ENCODE data around the gene ACP1.
"Not testable (repeated sequence)": the region's sequence is repeated elsewhere in the genome, so short reads cannot be mapped to it uniquely, and the experiment has no call there.

The ACP1 gene

DNA sequence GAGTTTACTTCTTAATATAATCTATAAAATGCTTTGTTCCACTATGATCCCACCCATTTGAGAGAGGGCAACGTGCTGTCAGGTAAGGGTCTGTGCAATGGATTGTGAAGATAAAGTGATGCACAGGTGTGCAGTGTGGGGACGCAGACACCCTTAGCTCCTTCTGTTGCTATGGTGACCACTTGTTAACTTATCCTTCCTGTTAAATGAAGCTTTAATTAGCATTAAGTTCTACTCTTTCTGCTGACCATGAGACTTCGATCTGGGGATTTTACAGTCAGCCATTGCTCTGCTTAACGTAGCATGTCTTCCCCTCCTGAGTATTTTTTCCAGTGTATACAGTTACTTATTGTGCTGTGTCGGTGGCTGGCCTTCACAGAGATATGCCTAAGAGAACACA is 46.2 kb downstream of the ACP1 start:
- Histone ChIP-seq H3K9me3 (ENCODE audit: control insufficient read depth, low read length) (no peaks in the 10 kb centered on the region), H3K4me1 (ENCODE audit: control insufficient read depth, insufficient read depth, low read length, poor library complexity, severe bottlenecking) (peaks cover 8% of the 10 kb centered on the region), H3K4me3 (ENCODE audit: extremely low read depth, insufficient read depth, low read length, poor library complexity, severe bottlenecking) (no peak overlapping the region), H3K27ac (ENCODE audit: low read depth, low read length, severe bottlenecking) (no peak overlapping the region), H3K36me3 (ENCODE audit: control insufficient read depth, insufficient read depth, low read length) (no peaks in the 10 kb centered on the region)
- 82% methylated on average over 2 of the region's 5 CpGs; no CpG with 5 or more reads in 1 of the 2 experiments for WGBS, 2 experiments (ENCODE audit: insufficient coverage in 2 of 2)

DNA sequence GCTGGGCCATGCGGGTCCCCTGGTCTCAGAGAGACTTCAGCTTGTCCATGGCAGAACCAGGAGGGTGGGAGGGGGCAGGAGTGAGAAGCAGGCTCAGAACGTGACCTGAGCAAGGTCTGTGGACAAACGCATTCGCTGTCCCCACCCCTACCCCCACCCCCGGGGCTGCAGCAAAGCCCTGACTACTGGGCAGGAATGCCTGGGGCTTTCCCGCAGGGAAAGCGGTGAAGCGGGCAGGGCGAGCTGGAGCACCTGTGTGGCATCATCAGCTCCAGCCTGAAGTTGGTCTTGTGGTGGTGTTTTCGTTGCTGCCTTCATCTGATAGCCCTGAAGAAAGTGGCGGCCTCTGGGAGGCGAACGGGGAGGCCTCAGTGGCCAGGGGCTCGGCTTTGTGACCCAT is 49.2 kb downstream of the ACP1 start:
- WGBS, 2 experiments (ENCODE audit: insufficient coverage in 2 of 2): 86 to 87% methylated on average over 6 to 13 of the region's 14 CpGs
- H3K4me3 ChIP-seq (ENCODE audit: extremely low read depth, insufficient read depth, low read length, poor library complexity, severe bottlenecking): no peak overlapping the region
- no peaks in the 10 kb centered on the region for H3K36me3 ChIP-seq (ENCODE audit: control insufficient read depth, insufficient read depth, low read length)
- H3K27ac ChIP-seq (ENCODE audit: low read depth, low read length, severe bottlenecking): no peak overlapping the region
- no peaks in the 10 kb centered on the region for H3K9me3 ChIP-seq (ENCODE audit: control insufficient read depth, low read length)
- peaks cover 18% of the 10 kb centered on the region for H3K4me1 ChIP-seq (ENCODE audit: control insufficient read depth, insufficient read depth, low read length, poor library complexity, severe bottlenecking)

DNA sequence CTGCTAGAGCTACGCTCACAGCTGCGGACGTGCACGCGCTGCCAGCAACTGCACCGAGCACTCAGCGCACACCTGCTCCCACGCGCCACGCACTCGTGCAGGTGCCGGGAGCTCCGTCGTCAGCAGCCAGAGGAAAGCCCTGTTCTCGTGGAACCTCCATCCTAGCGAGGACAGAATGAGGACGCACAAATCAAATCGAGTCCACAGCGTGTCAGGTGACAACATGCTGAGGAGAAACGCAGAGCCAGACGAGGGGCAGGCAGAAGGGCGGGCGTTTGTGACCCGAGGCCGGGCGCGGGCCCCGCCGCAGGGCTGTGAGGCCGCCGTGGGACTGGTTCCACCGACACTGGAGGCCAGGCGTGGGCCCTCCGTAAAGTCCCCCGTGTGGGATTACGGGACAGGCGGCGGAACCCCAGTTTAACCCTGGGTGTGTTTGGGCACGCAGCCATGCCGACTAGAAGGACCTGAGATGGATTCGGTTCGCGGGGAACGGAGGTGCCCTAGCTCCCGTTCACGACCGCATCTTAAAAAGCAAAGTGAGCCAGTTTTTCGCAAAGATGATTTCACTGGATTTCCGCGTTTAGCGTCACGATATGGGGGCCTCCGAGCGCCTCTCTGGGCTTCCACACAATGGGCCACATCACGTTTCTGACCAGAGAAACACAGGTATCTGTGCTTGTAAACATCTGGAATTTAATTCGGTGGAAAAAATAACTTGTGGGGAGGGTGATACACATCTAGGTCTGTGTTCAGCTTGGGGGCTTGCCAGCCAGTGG is 50.0 kb downstream of the ACP1 start:
- 93 to 95% methylated on average over 52 to 54 of the region's 56 CpGs for WGBS, 2 experiments (ENCODE audit: insufficient coverage in 2 of 2)
- Histone ChIP-seq H3K4me3 (ENCODE audit: extremely low read depth, insufficient read depth, low read length, poor library complexity, severe bottlenecking) (no peak overlapping the region), H3K36me3 (ENCODE audit: control insufficient read depth, insufficient read depth, low read length) (no peaks in the 10 kb centered on the region), H3K27ac (ENCODE audit: low read depth, low read length, severe bottlenecking) (no peak overlapping the region), H3K9me3 (ENCODE audit: control insufficient read depth, low read length) (no peaks in the 10 kb centered on the region), H3K4me1 (ENCODE audit: control insufficient read depth, insufficient read depth, low read length, poor library complexity, severe bottlenecking) (peaks cover 12% of the 10 kb centered on the region)

DNA sequence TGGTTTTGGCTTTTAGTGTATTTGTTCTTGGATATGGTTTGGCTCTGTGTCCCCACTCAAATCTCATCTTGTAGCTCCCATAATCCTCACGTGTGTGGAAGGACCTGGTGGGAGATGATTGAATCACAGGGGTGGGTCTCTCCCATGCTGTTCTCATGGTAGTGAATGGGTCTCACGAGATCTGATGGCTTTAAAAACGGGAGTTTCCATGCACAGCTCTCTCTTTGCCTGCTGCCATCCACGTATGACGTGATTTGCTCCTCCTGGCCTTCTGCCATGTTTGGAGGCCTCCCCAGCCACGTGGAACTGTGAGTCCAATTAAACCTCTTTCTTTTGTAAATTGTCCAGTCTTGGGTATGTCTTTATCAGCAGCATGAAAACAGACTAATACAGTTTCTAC is 51.2 kb downstream of the ACP1 start:
- peaks cover 12% of the 10 kb centered on the region for H3K4me1 ChIP-seq (ENCODE audit: control insufficient read depth, insufficient read depth, low read length, poor library complexity, severe bottlenecking)
- not testable (repeated sequence) for H3K4me3 ChIP-seq (ENCODE audit: extremely low read depth, insufficient read depth, low read length, poor library complexity, severe bottlenecking); H3K36me3 ChIP-seq (ENCODE audit: control insufficient read depth, insufficient read depth, low read length); H3K27ac ChIP-seq (ENCODE audit: low read depth, low read length, severe bottlenecking); H3K9me3 ChIP-seq (ENCODE audit: control insufficient read depth, low read length)
- 86 to 88% methylated on average over 5 of the region's 6 CpGs for WGBS, 2 experiments (ENCODE audit: insufficient coverage in 2 of 2)

DNA sequence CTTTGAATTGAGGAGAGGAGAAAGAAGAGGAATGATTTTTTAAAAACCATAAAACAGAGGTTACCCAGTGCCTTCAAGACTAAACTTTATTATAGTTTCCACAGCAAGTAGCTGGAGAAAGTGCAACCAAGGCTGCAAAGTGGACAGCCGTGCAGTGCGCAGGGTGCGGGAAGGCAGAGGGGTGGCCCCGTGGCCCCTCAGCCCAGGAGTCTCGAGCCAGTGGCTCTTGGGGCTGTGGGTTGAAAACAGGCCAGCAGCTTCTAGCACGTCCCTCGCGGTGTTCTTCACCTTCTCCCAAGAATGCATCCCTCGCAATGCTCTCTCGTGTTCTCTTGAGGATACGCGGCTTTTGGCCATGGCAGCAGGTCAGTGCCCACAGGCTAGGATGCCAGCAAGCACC is 51.6 kb downstream of the ACP1 start:
- Histone ChIP-seq H3K27ac (ENCODE audit: low read depth, low read length, severe bottlenecking) (no peak overlapping the region), H3K4me1 (ENCODE audit: control insufficient read depth, insufficient read depth, low read length, poor library complexity, severe bottlenecking) (peaks cover 12% of the 10 kb centered on the region), H3K36me3 (ENCODE audit: control insufficient read depth, insufficient read depth, low read length) (no peaks in the 10 kb centered on the region), H3K4me3 (ENCODE audit: extremely low read depth, insufficient read depth, low read length, poor library complexity, severe bottlenecking) (no peak overlapping the region), H3K9me3 (ENCODE audit: control insufficient read depth, low read length) (no peaks in the 10 kb centered on the region)
- 94 to 98% methylated on average over 6 to 10 of the region's 12 CpGs for WGBS, 2 experiments (ENCODE audit: insufficient coverage in 2 of 2)

DNA sequence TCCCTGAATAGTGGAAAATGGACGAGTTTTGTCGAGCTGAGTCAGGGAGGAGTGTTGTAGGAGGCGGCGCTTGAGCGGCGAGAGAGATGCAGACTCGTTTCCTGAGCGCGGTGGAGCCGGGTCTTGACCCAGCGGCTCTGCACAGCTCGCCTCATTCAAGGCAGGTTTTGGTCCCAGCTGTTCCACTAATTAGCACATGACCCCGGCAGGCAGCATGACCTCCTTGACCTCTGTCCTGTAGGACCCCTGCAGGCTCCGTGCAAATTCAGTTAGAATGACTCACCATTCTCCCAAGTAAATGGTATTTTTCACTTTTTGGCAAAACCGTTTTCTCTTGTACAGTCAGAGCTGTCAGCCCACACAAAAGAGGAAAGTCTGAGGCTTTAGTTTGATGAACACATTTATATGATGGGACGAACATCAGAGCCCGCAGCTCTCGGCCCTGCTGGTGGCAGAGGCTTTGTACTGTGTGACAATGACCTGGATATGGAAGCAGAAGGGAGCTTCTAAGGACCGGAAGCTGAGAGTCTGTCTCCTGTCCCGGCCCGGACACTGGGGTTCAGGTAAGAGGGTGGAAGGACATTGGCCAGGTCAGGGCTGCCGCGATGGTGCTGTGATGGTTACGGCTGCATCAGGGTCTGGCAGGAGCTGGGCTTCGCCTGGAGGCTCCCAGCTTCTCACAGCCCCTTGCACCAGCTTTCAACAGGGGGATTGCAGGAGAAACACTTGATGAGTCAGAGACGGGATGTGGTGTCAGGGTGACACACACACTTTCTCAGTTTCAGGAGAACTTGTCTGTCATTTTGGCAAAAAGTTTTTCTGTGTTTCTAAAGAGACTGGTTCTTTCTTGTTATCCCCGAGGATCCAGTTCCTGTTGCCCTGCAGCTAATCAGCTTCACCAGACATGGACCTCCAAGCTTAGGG is 53.0 kb downstream of the ACP1 start:
- Histone ChIP-seq H3K4me1 (ENCODE audit: control insufficient read depth, insufficient read depth, low read length, poor library complexity, severe bottlenecking) (peaks cover 12% of the 10 kb centered on the region), H3K27ac (ENCODE audit: low read depth, low read length, severe bottlenecking) (peak overlapping the region; percentile 93), H3K9me3 (ENCODE audit: control insufficient read depth, low read length) (no peaks in the 10 kb centered on the region), H3K4me3 (ENCODE audit: extremely low read depth, insufficient read depth, low read length, poor library complexity, severe bottlenecking) (no peak overlapping the region), H3K36me3 (ENCODE audit: control insufficient read depth, insufficient read depth, low read length) (no peaks in the 10 kb centered on the region)
- 40 to 45% methylated on average over 25 to 26 of the region's 27 CpGs for WGBS, 2 experiments (ENCODE audit: insufficient coverage in 2 of 2)

DNA sequence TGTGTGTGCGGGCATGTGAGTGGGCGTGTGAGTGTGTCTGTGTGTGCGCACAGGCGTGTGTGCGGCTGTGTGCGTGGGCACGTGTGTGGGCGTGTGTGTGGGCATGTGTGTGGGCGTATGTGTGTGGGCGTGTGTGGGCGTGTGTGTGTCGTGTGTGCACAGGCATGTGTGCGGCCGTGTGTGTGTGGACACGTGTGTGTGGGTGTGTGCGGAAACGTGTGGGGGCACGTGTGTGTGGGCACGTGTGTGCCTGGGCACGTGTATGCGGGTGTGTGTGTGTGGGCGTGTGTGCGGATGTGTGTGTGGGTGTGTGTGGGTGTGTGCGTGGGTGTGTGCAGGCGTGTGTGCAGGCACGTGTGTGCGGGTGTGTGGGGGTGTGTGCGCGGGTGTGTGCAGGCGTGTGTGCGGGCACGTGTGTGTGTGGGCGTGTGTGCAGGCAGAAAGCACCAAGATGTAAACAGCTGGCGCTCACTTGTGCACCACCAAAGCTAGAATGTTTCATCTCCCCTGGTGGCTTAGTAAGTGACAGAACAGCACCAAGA is 54.4 kb downstream of the ACP1 start:
- Histone ChIP-seq H3K36me3 (ENCODE audit: control insufficient read depth, insufficient read depth, low read length) (no peaks in the 10 kb centered on the region), H3K4me1 (ENCODE audit: control insufficient read depth, insufficient read depth, low read length, poor library complexity, severe bottlenecking) (peaks cover 12% of the 10 kb centered on the region), H3K27ac (ENCODE audit: low read depth, low read length, severe bottlenecking) (no peak overlapping the region), H3K4me3 (ENCODE audit: extremely low read depth, insufficient read depth, low read length, poor library complexity, severe bottlenecking) (no peak overlapping the region), H3K9me3 (ENCODE audit: control insufficient read depth, low read length) (no peaks in the 10 kb centered on the region)
- 91 to 95% methylated on average over 18 to 29 of the region's 34 CpGs for WGBS, 2 experiments (ENCODE audit: insufficient coverage in 2 of 2)

DNA sequence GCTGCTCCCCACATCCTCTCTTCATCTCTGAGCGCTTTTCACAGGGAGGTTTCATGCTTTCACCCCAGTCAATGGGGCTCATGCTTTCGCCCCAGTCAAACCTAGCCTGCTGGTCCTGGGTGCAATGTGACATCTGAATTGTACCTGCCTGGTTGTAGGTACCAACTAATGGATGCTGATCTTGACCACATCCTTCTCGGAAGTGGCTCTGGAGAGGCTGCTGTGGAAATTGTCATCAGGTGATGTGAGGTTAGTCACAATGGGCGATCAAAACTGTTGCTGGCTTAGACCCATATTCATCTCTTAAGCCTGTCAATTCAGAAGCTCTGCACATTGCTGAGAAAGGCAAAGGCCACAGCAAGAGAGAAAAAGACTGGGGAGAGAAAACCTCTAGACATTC is 55.8 kb downstream of the ACP1 start:
- no peak overlapping the region for H3K4me3 ChIP-seq (ENCODE audit: extremely low read depth, insufficient read depth, low read length, poor library complexity, severe bottlenecking)
- peaks cover 12% of the 10 kb centered on the region for H3K4me1 ChIP-seq (ENCODE audit: control insufficient read depth, insufficient read depth, low read length, poor library complexity, severe bottlenecking)
- H3K27ac ChIP-seq (ENCODE audit: low read depth, low read length, severe bottlenecking): no peak overlapping the region
- H3K9me3 ChIP-seq (ENCODE audit: control insufficient read depth, low read length): no peaks in the 10 kb centered on the region
- WGBS, 2 experiments (ENCODE audit: insufficient coverage in 2 of 2): 93 to 100% methylated on average over 3 of the region's 4 CpGs
- H3K36me3 ChIP-seq (ENCODE audit: control insufficient read depth, insufficient read depth, low read length): no peaks in the 10 kb centered on the region

DNA sequence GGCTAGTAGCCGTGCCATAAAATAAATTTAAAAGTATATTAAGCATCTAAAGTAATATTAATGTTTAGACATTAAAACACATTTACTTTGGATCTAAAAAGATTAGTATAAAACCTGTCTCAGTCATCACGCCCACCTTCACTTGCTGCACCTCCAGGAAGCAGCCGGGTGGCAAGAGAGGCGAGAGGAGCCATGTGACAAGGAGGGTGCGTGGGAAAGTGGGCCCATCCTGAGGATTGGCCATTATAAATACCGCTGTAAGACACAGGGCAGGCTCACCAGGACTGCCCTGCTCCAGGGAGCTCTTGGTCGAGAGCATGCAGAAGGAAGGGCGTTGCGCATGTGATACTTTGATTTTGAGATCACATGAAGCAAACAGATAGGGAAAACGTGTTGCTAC is 57.6 kb downstream of the ACP1 start:
- no peaks in the 10 kb centered on the region for H3K36me3 ChIP-seq (ENCODE audit: control insufficient read depth, insufficient read depth, low read length)
- no peak overlapping the region for H3K4me3 ChIP-seq (ENCODE audit: extremely low read depth, insufficient read depth, low read length, poor library complexity, severe bottlenecking)
- WGBS, 2 experiments (ENCODE audit: insufficient coverage in 2 of 2): 89 to 91% methylated on average over 5 to 7 of the region's 10 CpGs
- H3K9me3 ChIP-seq (ENCODE audit: control insufficient read depth, low read length): no peaks in the 10 kb centered on the region
- H3K4me1 ChIP-seq (ENCODE audit: control insufficient read depth, insufficient read depth, low read length, poor library complexity, severe bottlenecking): peaks cover 8% of the 10 kb centered on the region
- no peak overlapping the region for H3K27ac ChIP-seq (ENCODE audit: low read depth, low read length, severe bottlenecking)

DNA sequence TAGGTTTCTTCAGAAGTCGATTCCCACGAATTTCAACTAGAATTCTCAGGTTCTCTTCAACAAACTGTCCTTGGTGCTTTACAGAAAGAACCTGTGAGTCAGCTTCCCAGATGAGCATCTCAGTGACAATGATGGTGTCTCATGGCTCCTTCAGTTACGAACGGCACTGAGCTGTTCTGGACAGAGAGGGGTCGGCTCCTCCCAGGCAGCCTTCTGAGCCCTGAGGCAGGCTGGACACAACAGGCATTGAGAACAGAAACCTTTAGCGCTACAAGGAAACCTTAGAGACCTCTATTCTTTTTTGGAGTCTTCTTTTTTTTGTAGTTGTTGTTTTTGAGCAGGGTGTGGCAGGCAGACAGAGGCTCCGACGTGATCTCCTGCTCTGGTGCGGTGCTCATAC is 58.3 kb downstream of the ACP1 start:
- no peaks in the 10 kb centered on the region for H3K36me3 ChIP-seq (ENCODE audit: control insufficient read depth, insufficient read depth, low read length)
- H3K27ac ChIP-seq (ENCODE audit: low read depth, low read length, severe bottlenecking): no peak overlapping the region
- 81 to 90% methylated on average over 5 to 6 of the region's 9 CpGs for WGBS, 2 experiments (ENCODE audit: insufficient coverage in 2 of 2)
- no peak overlapping the region for H3K4me3 ChIP-seq (ENCODE audit: extremely low read depth, insufficient read depth, low read length, poor library complexity, severe bottlenecking)
- peaks cover 4% of the 10 kb centered on the region for H3K4me1 ChIP-seq (ENCODE audit: control insufficient read depth, insufficient read depth, low read length, poor library complexity, severe bottlenecking)
- no peaks in the 10 kb centered on the region for H3K9me3 ChIP-seq (ENCODE audit: control insufficient read depth, low read length)
